UCSD-AML1 (cell line): Measurements from ENCODE around the gene EIF2A.
A peak's percentile ranks its signal among the peaks of the same experiment; 100 is the strongest.
"Not testable (repeated sequence)": the region's sequence is repeated elsewhere in the genome, so short reads cannot be mapped to it uniquely, and the experiment has no call there.

Source experiments
- DNase-seq: peaks from one replicate; lab custom pipeline; 2025; ENCODE audit not compliant: unreplicated experiment; lab: John Stamatoyannopoulos, UW

The EIF2A gene

GRCh38 chr3:150546226-150547044 is at the start of gene EIF2A, which contains the start of gene SERP1:
Gene EIF2A (plus strand): TSS chr3:150546787. CDS start chr3:150546803, 16 bp downstream.
Gene SERP1 (minus strand): TSS chr3:150546496. CDS start chr3:150546135, 361 bp downstream.
- peak; percentile 100 for DNase-seq

GRCh38 chr3:150497956-150498355 is 48.6 kb upstream of the EIF2A start:
- no peak for DNase-seq

- DNase-seq, result not testable (repeated sequence)
Measured at GRCh38 chr3:150500960-150501359, 45.6 kb upstream of the EIF2A start.

- DNase-seq, result no peak
Measured at GRCh38 chr3:150503402-150504099, 43.0 kb upstream of the EIF2A start.

- no peak for DNase-seq
Measured at GRCh38 chr3:150504483-150504882, 42.1 kb upstream of the EIF2A start.

- DNase-seq, result no peak
Measured at GRCh38 chr3:150508401-150508800, 38.2 kb upstream of the EIF2A start.

- no peak for DNase-seq
Measured at GRCh38 chr3:150509780-150510179, 36.8 kb upstream of the EIF2A start.

- DNase-seq, result no peak
Measured at GRCh38 chr3:150511122-150511821, 35.3 kb upstream of the EIF2A start.

- no peak for DNase-seq
Measured at GRCh38 chr3:150515210-150515609, 31.4 kb upstream of the EIF2A start.

- no peak for DNase-seq
Measured at GRCh38 chr3:150519026-150519425, 27.6 kb upstream of the EIF2A start.

GRCh38 chr3:150520408-150520807 is 26.2 kb upstream of the EIF2A start:
- no peak for DNase-seq

- DNase-seq, result no peak
Measured at GRCh38 chr3:150521463-150521862, 25.1 kb upstream of the EIF2A start.

- no peak for DNase-seq
Measured at GRCh38 chr3:150523538-150523937, 23.0 kb upstream of the EIF2A start.

- no peak for DNase-seq
Measured at GRCh38 chr3:150527464-150528255, 18.9 kb upstream of the EIF2A start.

- DNase-seq, result no peak
Measured at GRCh38 chr3:150528354-150528797, 18.2 kb upstream of the EIF2A start.

- no peak for DNase-seq
Measured at GRCh38 chr3:150531775-150532174, 14.8 kb upstream of the EIF2A start.

- DNase-seq, result no peak
Measured at GRCh38 chr3:150535204-150535603, 11.4 kb upstream of the EIF2A start.

GRCh38 chr3:150538324-150539208 is 8.0 kb upstream of the EIF2A start:
- no peak for DNase-seq

GRCh38 chr3:150540297-150540696 is 6.3 kb upstream of the EIF2A start:
- no peak for DNase-seq

GRCh38 chr3:150540991-150541390 is 5.6 kb upstream of the EIF2A start:
- no peak for DNase-seq
